Naive thymus-derived CD8-positive, alpha-beta T cell (primary cell): Measurements from ENCODE around the gene SPATA33. TPM values are rescaled to one million over a fixed set of nuclear protein-coding genes. Genes with fewer than 3 reads are reported as not detected.
A peak's percentile ranks its signal among the peaks of the same experiment; 100 is the strongest.

Source experiments
- ATAC-seq, 2 donors: fragments of 150-1000 bp; cut with Tn5 transposase in 1 of 2; sonication (Bioruptor Pico), chemical (Tn5 transposase) in 1 of 2; 1 replicate in 1 of 2; 2 replicates in 1 of 2; pipeline ENCODE4 v1.10.0; 2021; ENCODE audit warnings: mild to moderate bottlenecking in 2 of 2, moderate library complexity in 2 of 2
- POLR2A ChIA-PET: fragments of 350-600 bp; sonication (Branson Sonifier 250); formaldehyde crosslinking; loops from one replicate; lab custom pipeline; 2021; ENCODE audit warnings: antibody characterized with exemption; lab: Charles Lee
- DNase-seq, 10 donors: peaks; one replicate each; pipeline versions ENCODE4 v3.0.0 to v3.0.0-alpha.2; 2020 to 2022
- H3K27ac Mint-ChIP-seq, 10 donors: one replicate each; pipeline ENCODE4 v1.8.0; 2020 to 2022; ENCODE audit warnings: mild to moderate bottlenecking in 10 of 10, mixed read lengths in 10 of 10, moderate library complexity in 4 of 10, inconsistent platforms in 1 of 10
- H3K27me3 Mint-ChIP-seq, 5 donors: one replicate each; pipeline ENCODE4 v1.8.0; 2021 to 2022; ENCODE audit warnings: mixed read lengths in 5 of 5
- H3K36me3 Mint-ChIP-seq, 3 donors: one replicate each; pipeline ENCODE4 v1.8.0; 2020 to 2022; ENCODE audit warnings: mixed read lengths in 3 of 3, mild to moderate bottlenecking in 2 of 3, inconsistent platforms in 1 of 3
- H3K4me1 Mint-ChIP-seq, 4 donors: one replicate each; pipeline ENCODE4 v1.8.0; 2021 to 2022; ENCODE audit warnings: mixed read lengths in 4 of 4
- H3K4me3 Mint-ChIP-seq, 10 donors: one replicate each; pipeline ENCODE4 v1.8.0; 2020 to 2022; ENCODE audit warnings: mild to moderate bottlenecking in 10 of 10, mixed read lengths in 10 of 10, moderate library complexity in 6 of 10, inconsistent platforms in 1 of 10
- H3K9me3 Mint-ChIP-seq, 9 donors: one replicate each; pipeline ENCODE4 v1.8.0; 2020 to 2022; ENCODE audit warnings: mixed read lengths in 9 of 9, mild to moderate bottlenecking in 3 of 9, inconsistent platforms in 1 of 9, moderate library complexity in 1 of 9
- polyA plus RNA-seq, 3 donors: library from polyadenylated mRNA; unstranded; fragments of 300-500 nt; fragmentation: Illumina TruSeq; gene quantifications; one replicate each; pipeline ENCODE4 v1.2.3, GENCODE V29; 2021
- total RNA-seq, 8 experiments: library from RNA in 2 of 8; stranded (reverse) in 2 of 8; gene quantifications; one replicate each; pipeline ENCODE4 v1.2.3 and lab custom pipeline; 2021 to 2026

Gene SPATA33
- total RNA-seq: 1 to 10 TPM; 6.2 to 7.7 TPM
- 1 to 10 TPM; 1.7 to 3.0 (median 2.3) TPM for polyA plus RNA-seq
- total RNA-seq (lab: John Stamatoyannopoulos, UW): 3.3 to 8.7 (median 6.6) reads per million in 6 experiments

DNA sequence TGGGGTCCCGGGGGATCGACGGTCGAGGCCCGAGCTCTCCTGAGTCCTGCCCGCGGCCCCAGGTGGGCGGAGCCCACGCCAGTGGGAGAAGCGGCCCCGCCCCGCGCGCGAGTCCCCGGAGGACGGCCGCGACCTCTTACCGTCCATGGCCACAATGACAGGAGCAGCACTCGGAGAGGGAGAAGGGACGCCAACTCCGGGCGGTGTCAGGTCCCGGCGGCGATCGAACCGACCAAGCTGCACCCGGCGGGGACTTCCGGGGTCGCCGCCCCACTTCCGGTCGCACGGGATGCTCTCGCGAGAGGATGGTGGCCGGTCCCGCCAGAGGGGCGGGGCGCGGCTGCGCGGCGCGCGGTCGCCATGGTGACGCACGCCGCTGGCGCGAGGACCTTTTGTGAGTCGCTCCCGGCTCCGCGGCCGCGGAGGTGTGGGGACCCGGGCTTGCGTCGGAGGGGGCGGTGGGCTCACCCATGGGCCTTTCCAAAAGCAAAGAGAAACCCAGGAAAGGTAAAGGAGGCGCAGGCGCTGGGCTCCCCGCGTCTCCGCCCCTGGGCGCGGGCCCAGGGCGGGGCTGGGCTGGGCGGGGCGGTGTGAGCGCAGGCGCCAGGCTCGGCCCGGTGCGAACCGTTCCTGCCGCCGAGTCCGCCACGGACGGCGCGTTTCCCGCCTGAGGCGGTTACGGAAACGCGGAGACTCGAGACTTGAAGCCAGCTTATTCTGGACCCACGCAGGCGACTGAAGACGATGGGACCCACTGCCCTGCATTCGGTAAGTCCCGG lies at the start of gene SPATA33, which contains the start of gene CHMP1A:
TSS of gene SPATA33 (plus strand) at position 395 of the 779 bp plus-strand sequence. CDS start at position 471, 76 bp downstream.
TSS of gene CHMP1A (minus strand) at position 267 of the 779 bp plus-strand sequence. CDS start at position 147, 120 bp downstream.
- Mint-ChIP-seq H3K4me1 (peaks cover 11 to 44% (median 31%) of the 10 kb centered on the region in 4 donors), H3K4me3 (peak within 1 kb of the TSS; percentile 79 to 88 (median 86))
- ATAC-seq: peak; percentile 91

DNA sequence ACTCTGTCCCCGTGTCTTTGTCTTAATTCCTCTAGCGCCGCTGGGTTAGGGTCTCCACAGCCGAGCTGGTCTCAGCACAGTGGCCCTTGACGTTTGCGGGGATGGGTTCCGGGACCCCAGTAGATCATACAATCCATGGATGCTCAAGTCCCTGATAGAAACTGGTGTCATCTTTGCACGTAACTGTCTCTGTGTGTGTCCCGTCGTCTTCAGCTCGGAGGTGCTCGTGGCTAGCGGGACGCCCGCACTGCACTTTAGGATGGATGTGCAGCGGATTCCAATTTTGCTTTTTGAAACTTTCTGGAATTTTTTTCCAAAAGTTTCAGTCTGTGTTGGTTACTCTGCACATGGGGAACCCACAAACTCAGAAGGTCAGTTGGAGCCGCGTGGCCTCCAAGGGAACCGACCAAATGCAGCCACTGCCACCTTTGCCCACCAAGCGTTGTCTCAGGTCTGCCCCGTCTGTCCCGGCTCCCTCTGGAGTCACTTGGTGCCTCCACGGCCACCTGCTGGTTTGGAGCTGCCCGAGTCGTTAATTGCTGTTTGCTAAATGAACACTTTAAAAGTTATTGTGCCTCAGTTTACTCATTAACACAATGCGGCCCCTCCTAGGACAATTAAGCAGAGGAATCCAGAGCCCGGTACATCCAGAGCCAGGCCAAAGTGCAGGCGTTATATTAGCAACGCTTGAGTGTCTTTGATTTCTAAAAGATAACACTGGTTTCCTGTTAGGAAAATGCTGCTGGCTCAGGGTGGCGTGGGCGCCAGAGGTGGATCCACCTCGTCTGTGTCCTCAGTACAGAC lies 49.5 kb upstream of the SPATA33 start:
- no peak for ATAC-seq
- H3K4me3 Mint-ChIP-seq: no peak overlapping the region
- H3K36me3 Mint-ChIP-seq: no peaks in the 10 kb centered on the region
- H3K9me3 Mint-ChIP-seq: no peaks in the 10 kb centered on the region
- H3K27me3 Mint-ChIP-seq: peaks cover 0 to under 1% (median 0%) of the 10 kb centered on the region in 5 donors
- no peak for DNase-seq
- POLR2A ChIA-PET: no interaction called here
- H3K4me1 Mint-ChIP-seq: peaks cover under 1 to 2% (median 1%) of the 10 kb centered on the region in 4 donors
- H3K27ac Mint-ChIP-seq: no peak overlapping the region

More for the DNA sequence above, at the start of gene SPATA33, which contains the start of gene CHMP1A:
- Mint-ChIP-seq H3K27me3 (no peaks in the 10 kb centered on the region), H3K27ac (peak within 1 kb of the TSS; percentile 68 to 91 (median 86)), H3K36me3 (peaks cover 0 to 23% (median 0%) of the 10 kb centered on the region in 3 donors), H3K9me3 (no peaks in the 10 kb centered on the region)
- DNase-seq: peak; percentile 88 to 98 (median 94)
- POLR2A ChIA-PET: interaction anchor here (0.7 to 2.6 kb wide), 6 partner anchors 29 to 215 kb away, joined by 3 to 12 read pairs (median 4); partner anchors contain the start of genes CDK10, SPATA2L and TCF25

DNA sequence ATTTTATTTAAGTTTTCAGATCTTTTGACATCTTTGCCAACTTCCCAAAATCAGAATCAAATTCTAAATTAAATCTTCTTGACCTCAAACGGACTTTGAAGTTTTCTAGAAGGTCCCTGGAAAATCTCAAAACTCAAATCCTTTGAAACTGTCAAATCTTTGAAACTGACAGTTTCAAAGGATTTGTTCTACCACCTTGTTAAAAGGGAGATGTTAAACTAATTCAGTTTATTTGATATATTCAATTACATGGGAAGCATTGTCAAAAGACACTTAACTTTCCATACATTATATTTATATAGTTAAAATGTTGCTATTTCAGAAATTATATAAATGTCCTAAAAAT lies 47.6 kb upstream of the SPATA33 start:
- Mint-ChIP-seq H3K4me1 (peaks cover 0 to 3% (median under 1%) of the 10 kb centered on the region in 4 donors), H3K36me3 (no peaks in the 10 kb centered on the region), H3K27ac (no peak overlapping the region), H3K9me3 (peaks cover 0 to 2% (median 0%) of the 10 kb centered on the region in 9 donors), H3K4me3 (no peak overlapping the region), H3K27me3 (no peaks in the 10 kb centered on the region)
- POLR2A ChIA-PET: no interaction called here
- DNase-seq (no peak), ATAC-seq (no peak)

DNA sequence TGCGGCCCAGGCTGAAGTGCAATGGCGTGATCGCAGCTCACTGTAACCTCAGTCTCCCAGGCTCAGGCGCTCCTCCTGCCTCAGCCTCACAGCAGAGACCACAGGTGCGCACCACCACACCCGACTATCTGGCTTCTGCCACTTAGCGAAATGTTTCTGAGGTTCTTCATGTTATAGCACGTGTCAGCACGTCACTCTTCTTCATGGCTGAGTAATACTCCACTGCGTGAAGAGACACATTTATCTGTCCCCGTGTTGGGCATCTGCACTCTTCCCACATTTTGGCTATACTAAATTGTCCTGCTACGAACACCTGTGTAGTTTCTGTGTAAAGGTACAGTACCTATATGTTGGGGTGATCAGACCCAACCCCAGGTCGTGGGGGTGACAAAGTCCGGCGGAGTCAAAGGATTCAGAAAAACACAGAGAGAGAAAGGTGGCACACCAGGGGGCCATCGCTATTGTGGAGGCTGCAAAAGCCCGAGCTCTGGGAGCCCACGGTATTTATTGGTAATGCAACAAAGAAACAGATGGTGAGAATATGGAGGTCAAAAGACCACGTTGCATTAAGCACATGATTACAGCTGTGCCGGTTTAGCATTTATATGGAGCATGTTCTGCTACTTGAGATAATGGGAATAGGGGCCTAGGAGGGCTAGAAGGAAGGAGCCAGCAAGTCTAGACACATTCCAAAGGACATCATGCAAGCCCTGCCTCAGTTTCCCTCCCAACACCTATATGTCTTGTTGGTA lies 45.0 kb upstream of the SPATA33 start:
- H3K4me3 Mint-ChIP-seq: no peak overlapping the region
- H3K4me1 Mint-ChIP-seq: peaks cover 12 to 16% (median 14%) of the 10 kb centered on the region in 4 donors
- peaks cover 0 to 2% (median 0%) of the 10 kb centered on the region in 9 donors for H3K9me3 Mint-ChIP-seq
- no peaks in the 10 kb centered on the region for H3K36me3 Mint-ChIP-seq
- no peaks in the 10 kb centered on the region for H3K27me3 Mint-ChIP-seq
- no peak for ATAC-seq
- POLR2A ChIA-PET: no interaction called here
- no peak for DNase-seq
- peak overlapping the region in 2 of 10 donors; percentile 1 to 19 for H3K27ac Mint-ChIP-seq

DNA sequence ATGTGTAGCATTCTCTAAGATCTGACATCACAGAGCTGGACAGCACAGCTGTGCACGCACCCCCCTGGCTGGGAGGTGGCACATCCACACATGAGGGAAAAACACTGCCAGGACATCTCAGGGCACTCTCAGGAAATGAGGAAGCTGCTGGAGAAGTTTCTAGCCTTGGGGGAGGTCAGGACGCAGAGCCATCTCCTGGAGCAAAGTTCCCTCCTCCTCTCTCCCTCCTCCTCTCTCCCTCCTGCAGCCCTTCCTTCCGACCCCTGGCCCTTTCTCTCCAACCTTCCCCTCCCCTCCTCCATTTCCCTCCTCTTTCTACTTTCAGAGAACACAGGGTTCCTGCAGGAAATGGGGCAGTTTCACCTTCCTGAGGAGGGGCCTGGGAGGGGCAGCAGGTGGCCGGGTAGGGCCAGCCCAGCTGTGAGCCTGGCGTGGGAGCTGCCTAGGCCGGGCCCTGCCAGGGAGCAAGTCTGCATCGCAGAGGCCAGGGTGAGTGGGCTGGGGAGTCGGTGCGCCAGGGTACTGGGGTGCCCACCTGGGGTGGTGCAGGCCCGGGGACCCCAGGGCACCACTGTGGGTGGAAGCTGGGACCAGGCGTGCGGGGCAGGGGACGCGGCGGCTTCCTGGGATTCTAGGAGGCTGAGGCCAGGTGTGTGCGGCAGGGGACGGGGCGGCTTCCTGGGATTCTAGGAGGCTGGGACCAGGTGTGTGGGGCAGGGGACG lies 44.2 kb upstream of the SPATA33 start, which contains the start of gene DPEP1:
TSS of gene DPEP1 (plus strand) at position 412 of the 723 bp plus-strand sequence. CDS start 16,769 bp downstream, outside the sequence.
- no peak within 1 kb of the TSS for H3K4me3 Mint-ChIP-seq

DNA sequence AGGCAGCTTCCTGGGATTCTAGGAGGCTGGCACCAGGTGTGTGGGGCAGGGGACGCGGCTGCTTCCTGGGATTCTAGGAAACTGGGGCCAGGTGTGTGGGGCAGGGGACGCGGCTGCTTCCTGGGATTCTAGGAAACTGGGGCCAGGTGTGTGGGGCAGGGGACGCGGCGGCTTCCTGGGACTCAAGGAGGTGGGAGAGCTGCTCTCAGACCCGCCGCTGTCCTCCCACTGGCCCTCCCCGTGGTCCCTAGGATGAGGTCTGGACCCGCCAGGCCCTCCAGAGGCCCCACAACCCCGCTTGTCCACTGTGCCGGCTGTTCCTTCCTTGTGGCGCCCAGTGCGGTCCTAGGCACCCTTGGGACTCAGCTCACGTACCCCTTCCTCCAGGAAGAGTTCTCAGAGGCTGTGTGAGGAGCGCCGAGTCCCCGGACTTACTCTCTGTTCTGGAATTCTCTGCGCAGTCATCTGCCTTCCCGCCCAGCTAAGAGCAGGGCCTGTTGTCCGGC lies 43.6 kb upstream of the SPATA33 start:
- Mint-ChIP-seq H3K27me3 (no peaks in the 10 kb centered on the region), H3K4me1 (peaks cover 12 to 16% (median 15%) of the 10 kb centered on the region in 4 donors), H3K4me3 (no peak overlapping the region), H3K27ac (no peak overlapping the region), H3K36me3 (no peaks in the 10 kb centered on the region), H3K9me3 (peaks cover 0 to 2% (median 0%) of the 10 kb centered on the region in 9 donors)
- POLR2A ChIA-PET: no interaction called here
- no peak for DNase-seq
- no peak for ATAC-seq

More for the DNA sequence above, 44.2 kb upstream of the SPATA33 start, which contains the start of gene DPEP1:
- Mint-ChIP-seq H3K27ac (peak within 1 kb of the TSS in 3 of 10 donors; percentile 1 to 77 (median 19)), H3K27me3 (no peaks in the 10 kb centered on the region), H3K4me1 (peaks cover 12 to 16% (median 15%) of the 10 kb centered on the region in 4 donors), H3K9me3 (peaks cover 0 to 2% (median 0%) of the 10 kb centered on the region in 9 donors), H3K36me3 (no peaks in the 10 kb centered on the region)
- POLR2A ChIA-PET: no interaction called here
- ATAC-seq (no peak), DNase-seq (no peak)

DNA sequence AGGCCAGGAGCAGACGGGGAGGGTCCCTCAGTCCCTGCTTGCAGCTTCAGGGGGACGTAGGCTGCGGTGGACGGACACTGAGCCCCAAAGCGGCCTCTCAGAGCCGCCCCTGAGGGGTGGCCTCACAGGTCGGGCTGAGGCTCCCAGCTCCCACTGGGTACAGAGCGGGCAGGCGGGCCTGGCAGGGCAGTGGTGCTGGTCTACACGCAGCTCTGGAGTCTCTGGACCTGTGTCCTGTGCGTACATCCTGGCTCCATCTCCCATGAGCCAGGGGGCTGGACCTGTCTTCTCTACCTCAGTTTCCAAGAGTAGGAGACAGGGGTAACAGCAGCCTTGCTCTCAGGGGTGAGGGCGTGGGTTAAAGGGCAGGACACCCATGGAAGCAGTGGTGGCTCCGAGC lies 42.5 kb upstream of the SPATA33 start:
- Mint-ChIP-seq H3K27ac (no peak overlapping the region), H3K27me3 (no peaks in the 10 kb centered on the region), H3K4me1 (peaks cover 12 to 17% (median 16%) of the 10 kb centered on the region in 4 donors), H3K4me3 (no peak overlapping the region), H3K36me3 (no peaks in the 10 kb centered on the region), H3K9me3 (peaks cover 0 to 2% (median 0%) of the 10 kb centered on the region in 9 donors)
- POLR2A ChIA-PET: interaction anchor here (0.6 kb wide), 1 partner anchor 869 kb away, joined by 5 read pairs; no protein-coding TSS in a partner anchor
- no peak for DNase-seq
- ATAC-seq: no peak

DNA sequence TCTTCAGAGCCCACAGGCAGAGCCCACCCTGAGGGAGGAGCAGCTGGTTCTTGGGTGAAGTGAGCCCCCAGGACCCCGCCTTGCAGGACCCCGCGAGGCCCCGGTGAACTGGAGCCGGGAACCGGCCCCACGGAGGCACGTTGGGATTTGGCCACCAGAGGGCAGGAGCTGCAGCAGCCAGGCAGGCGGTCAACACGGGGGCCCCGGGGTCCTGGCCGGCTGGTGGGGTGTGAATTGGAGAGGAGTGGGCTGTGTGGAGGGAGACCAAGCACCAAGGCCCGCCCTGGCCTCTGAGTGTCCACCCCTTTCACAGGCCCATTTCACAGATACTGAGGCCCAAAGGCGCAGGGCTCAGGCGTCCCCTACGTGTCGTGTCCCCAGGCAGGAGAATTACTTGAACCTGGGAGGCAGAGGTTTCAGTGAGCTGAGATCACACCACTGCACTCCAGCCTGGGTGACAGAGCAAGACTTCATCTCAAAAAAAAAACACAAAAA lies 42.0 kb upstream of the SPATA33 start:
- POLR2A ChIA-PET: interaction anchor here (0.6 kb wide), 1 partner anchor 870 kb away, joined by 5 read pairs; no protein-coding TSS in a partner anchor
- peaks cover 12 to 17% (median 16%) of the 10 kb centered on the region in 4 donors for H3K4me1 Mint-ChIP-seq
- DNase-seq (peak in 3 of 10 donors; percentile 9 to 55 (median 37)), ATAC-seq (peak; percentile 61 to 66)
- H3K4me3 Mint-ChIP-seq: peak overlapping the region in 2 of 10 donors; percentile 30 to 60
- no peaks in the 10 kb centered on the region for H3K36me3 Mint-ChIP-seq
- no peaks in the 10 kb centered on the region for H3K27me3 Mint-ChIP-seq
- peak overlapping the region in 3 of 10 donors; percentile 3 to 74 (median 43) for H3K27ac Mint-ChIP-seq
- peaks cover 0 to 2% (median 0%) of the 10 kb centered on the region in 9 donors for H3K9me3 Mint-ChIP-seq

DNA sequence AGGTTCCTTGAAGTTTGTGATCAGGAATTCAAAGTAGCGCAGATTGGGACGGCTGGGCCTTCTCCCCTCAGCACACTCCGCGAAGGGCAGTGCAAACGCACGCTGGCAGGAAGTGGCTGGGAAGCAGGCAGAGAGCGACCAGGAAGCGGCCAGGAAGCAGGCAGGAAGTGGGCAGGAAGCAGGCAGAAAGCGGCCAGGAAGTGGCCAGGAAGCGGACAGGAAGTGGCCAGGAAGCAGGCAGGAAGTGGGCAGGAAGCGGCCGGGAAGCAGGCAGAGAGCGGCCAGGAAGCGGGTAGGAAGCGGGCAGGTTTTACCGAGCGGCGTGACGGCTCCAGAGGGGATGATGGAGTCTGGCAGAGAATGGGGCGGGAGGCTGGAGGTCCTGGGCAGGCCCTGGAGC lies 41.0 kb upstream of the SPATA33 start:
- DNase-seq: peak in 6 of 10 donors; percentile 22 to 41 (median 34)
- Mint-ChIP-seq H3K4me3 (peak overlapping the region in 7 of 10 donors; percentile 60 to 83 (median 78)), H3K36me3 (no peaks in the 10 kb centered on the region), H3K27me3 (peaks cover 0 to under 1% (median 0%) of the 10 kb centered on the region in 5 donors), H3K27ac (peak overlapping the region; percentile 35 to 89 (median 84)), H3K9me3 (peaks cover 0 to 2% (median 0%) of the 10 kb centered on the region in 9 donors), H3K4me1 (peaks cover 12 to 18% (median 16%) of the 10 kb centered on the region in 4 donors)
- peak; percentile 50 to 51 for ATAC-seq
- POLR2A ChIA-PET: interaction anchor here (0.6 kb wide), 1 partner anchor 22 kb away, joined by 8 read pairs; no protein-coding TSS in a partner anchor

DNA sequence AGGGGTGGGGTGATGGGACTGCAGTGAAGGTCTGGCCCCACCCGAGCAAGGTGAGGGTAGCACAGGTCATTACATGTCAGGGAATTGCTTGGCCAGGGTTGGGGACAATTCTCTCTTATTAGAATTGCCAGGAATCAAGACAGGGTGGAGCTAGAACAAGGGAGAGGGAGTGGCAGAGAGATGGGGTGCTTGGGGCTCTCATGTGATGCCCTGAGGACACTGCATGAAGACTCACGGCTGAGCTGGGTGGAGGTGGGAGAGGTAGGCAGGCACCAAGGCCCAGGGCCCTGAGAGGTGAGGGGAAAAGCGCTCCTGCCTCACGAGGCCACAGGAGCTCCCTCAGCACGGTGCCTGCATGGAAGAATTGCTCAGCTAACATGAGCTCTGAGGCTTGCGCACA lies 40.6 kb upstream of the SPATA33 start:
- no peak for DNase-seq
- Mint-ChIP-seq H3K4me1 (peaks cover 12 to 20% (median 16%) of the 10 kb centered on the region in 4 donors), H3K9me3 (peaks cover 0 to 2% (median 0%) of the 10 kb centered on the region in 9 donors), H3K36me3 (no peaks in the 10 kb centered on the region), H3K27me3 (peaks cover 0 to 2% (median 0%) of the 10 kb centered on the region in 5 donors), H3K27ac (peak overlapping the region; percentile 35 to 89 (median 84)), H3K4me3 (peak overlapping the region in 7 of 10 donors; percentile 20 to 83 (median 78))
- POLR2A ChIA-PET: interaction anchor here (0.5 to 0.6 kb wide), 3 partner anchors 18 to 107 kb away, joined by 3 to 8 read pairs (median 3); no protein-coding TSS in a partner anchor
- peak; percentile 36 to 44 for ATAC-seq
